Stimulated activated naive CD8-positive, alpha-beta T cell treated with anti-CD3 and anti-CD28 coated beads, Interleukin-15, amount 100 ng/mL, for 72 hours (primary cell): ENCODE data around the gene MIS12.

ENCODE experiments used
- ATAC-seq: fragments of 150-1000 bp; cut with Tn5 transposase; 2 replicates; pipeline ENCODE4 v1.10.0; 2021; ENCODE audit warnings: mild to moderate bottlenecking, moderate library complexity
- DNase-seq, 2 donors: peaks; one replicate each; pipeline ENCODE4 v3.0.0; 2021 to 2022
- H3K27ac Mint-ChIP-seq, 2 donors: one replicate each; pipeline ENCODE4 v1.8.0; 2022; ENCODE audit warnings: mild to moderate bottlenecking in 2 of 2, mixed read lengths in 2 of 2, moderate library complexity in 2 of 2
- H3K27me3 Mint-ChIP-seq: one replicate; pipeline ENCODE4 v1.8.0; 2022; ENCODE audit warnings: mixed read lengths
- H3K4me1 Mint-ChIP-seq: one replicate; pipeline ENCODE4 v1.8.0; 2022; ENCODE audit warnings: mild to moderate bottlenecking, mixed read lengths
- H3K4me3 Mint-ChIP-seq, 2 donors: one replicate each; pipeline ENCODE4 v1.8.0; 2022; ENCODE audit warnings: mild to moderate bottlenecking in 2 of 2, mixed read lengths in 2 of 2, moderate library complexity in 1 of 2
- H3K9me3 Mint-ChIP-seq, 2 donors: one replicate each; pipeline ENCODE4 v1.8.0; 2022; ENCODE audit warnings: mixed read lengths in 2 of 2

Gene MIS12

DNA sequence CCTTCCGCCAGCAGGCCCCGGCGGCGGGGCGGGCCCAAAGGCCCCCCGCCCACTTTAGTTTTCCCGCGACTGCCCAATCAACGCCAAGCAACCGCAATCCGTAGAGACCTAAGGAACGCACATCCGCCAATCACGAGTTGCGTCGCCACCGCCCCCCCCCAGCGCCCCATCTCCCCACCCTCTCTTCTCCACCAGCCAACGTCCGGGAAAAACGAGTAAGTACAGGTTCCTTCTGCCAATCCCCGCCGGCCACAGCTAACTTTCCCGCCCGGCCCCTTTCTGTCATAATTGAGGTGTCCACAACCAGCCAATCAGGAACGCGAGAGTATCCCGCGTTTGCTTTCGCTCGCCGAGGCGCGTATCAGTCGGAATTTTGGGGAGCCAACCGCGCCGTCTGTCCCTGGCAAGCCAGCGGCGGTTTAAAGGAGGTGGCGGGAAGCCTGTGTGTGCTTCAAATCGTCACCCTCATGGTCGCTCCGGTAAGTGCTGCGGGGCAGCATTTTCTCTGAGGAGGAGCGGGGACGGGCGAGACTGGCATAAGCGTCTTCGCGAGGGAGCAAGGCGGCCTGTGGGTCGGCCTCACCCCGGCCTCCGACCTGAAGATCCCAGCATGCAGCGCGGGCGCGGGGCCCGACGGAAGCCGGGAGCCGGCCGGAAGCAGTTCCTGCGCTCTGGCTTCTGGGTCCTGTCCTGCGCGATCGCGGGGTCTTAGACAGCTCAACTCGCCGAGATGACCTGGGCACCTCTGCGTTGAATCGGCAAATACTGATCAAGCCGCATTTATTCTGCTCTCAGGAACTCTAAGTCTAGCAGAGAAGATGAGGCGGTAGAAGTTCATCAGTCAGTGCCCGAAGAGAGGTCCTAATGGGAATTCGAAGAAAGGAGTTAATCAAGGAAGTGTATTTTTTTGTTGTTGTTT lies at the start of gene MIS12:
MIS12 (plus strand) TSS at position 361 of the 919 bp plus-strand sequence. CDS start 2,297 bp downstream, outside the sequence.
- ATAC-seq (peak; percentile 93), DNase-seq (peak; percentile 95 to 98)
- H3K4me1 Mint-ChIP-seq, result peaks cover 47% of the 10 kb centered on the region
- no peaks in the 10 kb centered on the region for H3K9me3 Mint-ChIP-seq
- no peaks in the 10 kb centered on the region for H3K27me3 Mint-ChIP-seq
- H3K4me3 Mint-ChIP-seq, result peak within 1 kb of the TSS; percentile 93 to 99
- H3K27ac Mint-ChIP-seq, result peak within 1 kb of the TSS; percentile 99

DNA sequence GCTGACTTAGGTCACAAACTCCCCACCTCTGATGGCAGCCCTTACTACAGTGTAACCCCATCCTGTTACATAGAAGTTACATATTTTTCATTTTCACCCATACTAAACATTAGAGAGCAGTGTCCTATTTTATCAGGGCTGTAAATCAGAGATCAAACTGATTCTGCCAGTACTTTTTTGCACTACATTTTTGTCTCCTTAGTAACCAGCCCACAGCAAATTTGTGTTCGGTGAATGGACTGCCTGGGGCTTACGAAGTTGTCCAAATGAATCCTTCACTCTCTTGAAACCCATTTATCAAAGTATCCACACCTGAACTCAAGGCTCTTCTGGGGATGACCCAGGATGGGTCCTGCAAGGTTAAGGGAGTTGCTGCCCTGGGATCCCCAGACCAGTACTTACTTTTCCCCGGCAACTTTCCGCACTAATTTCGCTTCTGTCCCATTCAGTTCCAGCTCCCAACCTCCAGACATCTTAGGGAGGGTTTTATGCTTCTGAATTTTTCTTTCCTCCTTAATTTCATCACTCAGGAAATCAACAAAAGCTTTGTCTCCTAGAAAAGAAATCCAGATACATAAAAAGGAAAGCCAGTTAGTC lies 48.5 kb upstream of the MIS12 start:
- Mint-ChIP-seq H3K4me1 (peaks cover 42% of the 10 kb centered on the region), H3K27me3 (no peaks in the 10 kb centered on the region), H3K27ac (peak overlapping the region; percentile 90 to 91), H3K4me3 (peak overlapping the region; percentile 87 to 92), H3K9me3 (no peaks in the 10 kb centered on the region)
- ATAC-seq (no peak), DNase-seq (no peak)

DNA sequence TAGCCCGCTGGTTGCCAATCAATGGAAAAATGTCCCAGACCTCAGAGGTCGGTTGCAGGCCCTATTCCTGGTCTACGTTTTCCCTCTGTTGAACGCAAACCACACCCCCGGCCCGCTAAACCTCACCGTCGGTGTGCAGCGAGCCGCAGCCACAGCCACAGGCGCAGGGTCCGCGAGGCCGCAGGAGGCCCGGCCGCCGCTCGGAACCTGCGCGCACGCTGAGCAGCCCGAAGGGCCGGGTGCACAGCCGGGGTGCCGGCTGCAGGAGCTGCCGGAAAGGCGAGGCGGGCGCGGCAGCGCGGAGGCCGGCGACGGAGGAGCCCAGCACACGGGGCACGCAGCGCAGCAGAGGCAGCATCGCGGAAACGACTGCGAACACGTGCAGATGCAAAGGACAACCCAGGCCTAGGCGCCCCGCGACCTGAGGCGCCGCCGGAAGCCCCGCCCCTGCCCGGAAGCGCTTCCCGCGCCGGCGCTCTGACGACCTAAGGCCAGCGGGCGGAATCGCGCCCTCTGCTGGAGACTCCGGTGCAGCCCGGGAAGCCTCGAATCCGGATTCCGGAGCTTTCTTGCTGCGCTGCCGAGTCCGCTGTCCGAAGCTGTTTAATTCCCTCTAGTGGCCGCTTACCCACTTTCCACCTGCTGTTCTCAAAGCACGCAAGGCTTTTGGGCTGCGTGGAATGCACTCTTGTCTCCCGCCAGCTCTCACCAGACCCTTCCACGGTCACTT lies 47.5 kb upstream of the MIS12 start, which contains the start of gene C1QBP:
C1QBP (minus strand) TSS at position 440 of the 730 bp plus-strand sequence; CDS start at position 358, 82 bp downstream.
- DNase-seq (peak; percentile 94 to 95), ATAC-seq (peak; percentile 96)
- Mint-ChIP-seq H3K9me3 (no peaks in the 10 kb centered on the region), H3K4me1 (peaks cover 42% of the 10 kb centered on the region), H3K4me3 (peak within 1 kb of the TSS; percentile 87 to 92), H3K27ac (peak within 1 kb of the TSS; percentile 91 to 94), H3K27me3 (no peaks in the 10 kb centered on the region)

GRCh38 chr17:5439446-5439764 lies 47.0 kb upstream of the MIS12 start:
- ATAC-seq (no peak), DNase-seq (no peak)
- H3K27me3 Mint-ChIP-seq, result no peaks in the 10 kb centered on the region
- peak overlapping the region; percentile 91 to 94 for H3K27ac Mint-ChIP-seq
- H3K4me3 Mint-ChIP-seq, result peak overlapping the region; percentile 87 to 92
- no peaks in the 10 kb centered on the region for H3K9me3 Mint-ChIP-seq
- peaks cover 42% of the 10 kb centered on the region for H3K4me1 Mint-ChIP-seq

DNA sequence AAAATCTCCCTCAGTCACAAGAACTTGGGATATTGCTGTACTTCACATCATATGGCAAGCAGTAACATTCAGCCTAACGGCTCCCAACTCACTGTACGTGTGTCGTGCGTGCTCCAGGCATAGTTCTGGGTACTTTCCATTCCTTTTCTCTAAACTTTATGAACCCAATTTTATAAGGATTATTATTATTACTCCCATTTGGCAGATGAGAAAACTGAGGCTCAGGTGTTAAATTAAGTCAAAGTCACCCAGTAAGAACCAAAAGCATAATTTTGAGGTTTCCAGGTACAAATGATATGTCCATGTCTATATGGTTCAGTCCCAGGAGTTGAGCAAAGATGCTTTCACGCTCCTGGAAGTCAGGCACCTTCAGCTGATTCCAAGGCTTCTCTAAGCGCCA lies 42.6 kb upstream of the MIS12 start:
- no peaks in the 10 kb centered on the region for H3K9me3 Mint-ChIP-seq
- no peak overlapping the region for H3K4me3 Mint-ChIP-seq
- H3K27ac Mint-ChIP-seq, result no peak overlapping the region
- no peaks in the 10 kb centered on the region for H3K27me3 Mint-ChIP-seq
- ATAC-seq, result no peak
- H3K4me1 Mint-ChIP-seq, result peaks cover 10% of the 10 kb centered on the region
- DNase-seq, result no peak

GRCh38 chr17:5444209-5444608 lies 42.2 kb upstream of the MIS12 start:
- DNase-seq (no peak), ATAC-seq (no peak)
- Mint-ChIP-seq H3K27ac (peak overlapping the region in 1 of 2 donors; percentile 81), H3K4me3 (no peak overlapping the region), H3K4me1 (peaks cover 9% of the 10 kb centered on the region), H3K27me3 (no peaks in the 10 kb centered on the region), H3K9me3 (no peaks in the 10 kb centered on the region)

- DNase-seq, result no peak
- no peak overlapping the region for H3K4me3 Mint-ChIP-seq
- H3K9me3 Mint-ChIP-seq, result no peaks in the 10 kb centered on the region
- H3K27me3 Mint-ChIP-seq, result no peaks in the 10 kb centered on the region
- H3K27ac Mint-ChIP-seq, result peak overlapping the region in 1 of 2 donors; percentile 57
- H3K4me1 Mint-ChIP-seq, result no peaks in the 10 kb centered on the region
- ATAC-seq, result no peak
These were observed 39.6 kb upstream of the MIS12 start for GRCh38 chr17:5446786-5447185.

GRCh38 chr17:5464717-5465507 lies 21.5 kb upstream of the MIS12 start:
- H3K27me3 Mint-ChIP-seq, result no peaks in the 10 kb centered on the region

GRCh38 chr17:5466295-5466694 lies 20.1 kb upstream of the MIS12 start:
- no peak overlapping the region for H3K4me3 Mint-ChIP-seq
- ATAC-seq (no peak), DNase-seq (no peak)
- H3K27ac Mint-ChIP-seq, result no peak overlapping the region
- H3K4me1 Mint-ChIP-seq, result peaks cover 44% of the 10 kb centered on the region
- no peaks in the 10 kb centered on the region for H3K9me3 Mint-ChIP-seq
- H3K27me3 Mint-ChIP-seq, result no peaks in the 10 kb centered on the region

More at GRCh38 chr17:5464717-5465507, 21.5 kb upstream of the MIS12 start:
- ATAC-seq (no peak), DNase-seq (no peak)
- H3K4me1 Mint-ChIP-seq, result peaks cover 44% of the 10 kb centered on the region
- peak overlapping the region; percentile 10 to 66 for H3K27ac Mint-ChIP-seq
- H3K4me3 Mint-ChIP-seq, result no peak overlapping the region
- no peaks in the 10 kb centered on the region for H3K9me3 Mint-ChIP-seq

- peaks cover 44% of the 10 kb centered on the region for H3K4me1 Mint-ChIP-seq
- peak overlapping the region; percentile 69 to 81 for H3K27ac Mint-ChIP-seq
- H3K4me3 Mint-ChIP-seq, result peak overlapping the region; percentile 81 to 91
- DNase-seq, result no peak
- no peaks in the 10 kb centered on the region for H3K27me3 Mint-ChIP-seq
- H3K9me3 Mint-ChIP-seq, result no peaks in the 10 kb centered on the region
- no peak for ATAC-seq
These were observed 18.9 kb upstream of the MIS12 start for GRCh38 chr17:5467416-5467815.

GRCh38 chr17:5468075-5468473 lies 18.3 kb upstream of the MIS12 start:
- Mint-ChIP-seq H3K27ac (peak overlapping the region; percentile 69 to 81), H3K27me3 (no peaks in the 10 kb centered on the region), H3K4me1 (peaks cover 44% of the 10 kb centered on the region), H3K4me3 (peak overlapping the region; percentile 81 to 91), H3K9me3 (no peaks in the 10 kb centered on the region)
- ATAC-seq, result peak; percentile 34
- peak in 1 of 2 donors; percentile 19 for DNase-seq

DNA sequence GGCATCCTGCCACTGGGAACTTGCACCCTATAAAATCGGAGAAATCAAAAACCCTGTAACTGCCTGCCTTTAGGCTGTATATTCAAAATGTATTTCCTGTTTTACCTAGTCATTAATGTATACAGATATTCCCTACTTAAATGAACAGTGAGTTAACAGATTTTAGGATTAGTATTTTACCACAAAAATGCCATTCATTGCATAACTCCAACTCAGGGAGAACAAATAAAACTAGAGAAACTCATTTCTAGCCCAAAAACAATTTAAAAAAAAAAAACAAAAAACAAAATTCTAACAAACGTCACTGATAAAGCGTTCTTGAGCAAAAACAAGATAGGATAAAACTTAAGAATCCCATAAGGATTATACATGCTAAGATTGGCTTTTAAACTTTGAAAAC lies 13.9 kb upstream of the MIS12 start:
- Mint-ChIP-seq H3K27me3 (no peaks in the 10 kb centered on the region), H3K9me3 (no peaks in the 10 kb centered on the region), H3K4me3 (no peak overlapping the region), H3K4me1 (peaks cover 13% of the 10 kb centered on the region), H3K27ac (no peak overlapping the region)
- DNase-seq, result no peak
- no peak for ATAC-seq

DNA sequence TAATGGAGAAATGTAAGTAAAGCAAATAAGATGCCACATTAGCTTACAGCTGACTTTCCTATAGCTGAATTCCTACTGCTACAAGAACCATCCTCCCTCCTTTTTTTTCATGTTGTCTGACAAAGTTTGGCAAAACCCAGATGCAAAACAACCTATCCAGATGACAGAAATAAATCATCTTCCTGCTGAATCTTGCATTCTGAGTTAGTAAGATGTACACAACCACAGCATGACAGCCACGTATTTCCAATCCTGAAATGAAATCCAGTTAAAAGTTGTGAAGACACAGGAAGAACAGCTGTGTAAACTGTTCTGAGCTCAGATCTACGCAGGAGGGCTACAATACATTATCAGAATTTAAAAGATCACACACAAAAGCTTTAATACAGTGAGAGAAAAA lies 12.5 kb upstream of the MIS12 start:
- no peak for DNase-seq
- ATAC-seq, result no peak
- Mint-ChIP-seq H3K4me3 (no peak overlapping the region), H3K4me1 (peaks cover 8% of the 10 kb centered on the region), H3K9me3 (no peaks in the 10 kb centered on the region), H3K27me3 (no peaks in the 10 kb centered on the region), H3K27ac (no peak overlapping the region)

DNA sequence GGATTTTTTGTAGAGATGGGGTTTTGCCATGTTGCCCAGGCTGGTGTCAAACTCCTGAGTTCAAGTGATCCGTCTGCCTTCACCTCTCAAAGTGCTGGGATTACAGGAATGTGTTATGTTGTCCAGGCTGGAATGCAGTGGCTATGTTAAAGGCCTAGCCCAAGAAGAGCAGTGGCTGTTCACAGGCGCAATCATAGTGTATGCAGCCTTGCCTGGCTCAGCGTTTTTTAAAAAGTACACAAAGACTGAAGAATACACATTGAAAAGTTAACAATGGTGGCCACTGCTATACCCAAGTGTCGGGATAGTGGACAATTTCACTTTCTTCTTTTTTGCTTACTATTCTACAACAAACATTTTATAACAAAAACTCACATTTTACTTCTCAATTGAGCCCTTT lies 7.4 kb upstream of the MIS12 start:
- peaks cover 15% of the 10 kb centered on the region for H3K4me1 Mint-ChIP-seq
- no peak overlapping the region for H3K27ac Mint-ChIP-seq
- H3K27me3 Mint-ChIP-seq, result no peaks in the 10 kb centered on the region
- ATAC-seq, result no peak
- no peak overlapping the region for H3K4me3 Mint-ChIP-seq
- no peak for DNase-seq
- H3K9me3 Mint-ChIP-seq, result no peaks in the 10 kb centered on the region

DNA sequence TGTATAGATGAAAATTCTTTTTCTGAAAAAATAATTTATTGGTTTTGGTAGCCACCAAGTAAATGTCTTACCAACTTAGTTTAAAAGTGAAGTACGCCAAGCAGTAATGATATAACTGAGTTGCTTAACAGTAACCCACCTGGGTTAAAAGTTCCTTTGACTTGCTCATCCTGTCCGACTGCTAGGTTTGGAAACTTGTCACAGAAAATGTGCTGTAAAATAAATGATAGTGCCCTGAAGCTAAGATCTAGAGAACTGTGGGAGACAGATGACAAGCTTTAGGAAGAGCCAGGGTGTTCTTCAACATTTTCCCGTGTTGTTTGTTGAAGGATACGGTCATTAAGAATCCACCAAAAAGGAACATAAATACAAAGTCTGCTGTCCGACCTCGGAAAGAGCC lies 5.4 kb upstream of the MIS12 start:
- Mint-ChIP-seq H3K27me3 (no peaks in the 10 kb centered on the region), H3K9me3 (no peaks in the 10 kb centered on the region), H3K4me1 (peaks cover 19% of the 10 kb centered on the region), H3K4me3 (no peak overlapping the region), H3K27ac (no peak overlapping the region)
- ATAC-seq, result no peak
- DNase-seq, result no peak
